GM12874 (cell line): Measurements from ENCODE around the gene ATXN7L1.

ENCODE experiments used
- TF ChIP-seq, protein P1 (sequence below): IDR thresholded peaks from 2 replicates; pipeline ENCODE4 v1.5.1; 2011; ENCODE audit warnings: low read depth, mild to moderate bottlenecking, control low read depth, low read length, moderate library complexity; ENCODE audit not compliant: insufficient read depth

The ATXN7L1 gene

GRCh38 chr7:105863876-105864275 lies 12.5 kb downstream of the ATXN7L1 start:
- TF ChIP-seq, protein P1, sequence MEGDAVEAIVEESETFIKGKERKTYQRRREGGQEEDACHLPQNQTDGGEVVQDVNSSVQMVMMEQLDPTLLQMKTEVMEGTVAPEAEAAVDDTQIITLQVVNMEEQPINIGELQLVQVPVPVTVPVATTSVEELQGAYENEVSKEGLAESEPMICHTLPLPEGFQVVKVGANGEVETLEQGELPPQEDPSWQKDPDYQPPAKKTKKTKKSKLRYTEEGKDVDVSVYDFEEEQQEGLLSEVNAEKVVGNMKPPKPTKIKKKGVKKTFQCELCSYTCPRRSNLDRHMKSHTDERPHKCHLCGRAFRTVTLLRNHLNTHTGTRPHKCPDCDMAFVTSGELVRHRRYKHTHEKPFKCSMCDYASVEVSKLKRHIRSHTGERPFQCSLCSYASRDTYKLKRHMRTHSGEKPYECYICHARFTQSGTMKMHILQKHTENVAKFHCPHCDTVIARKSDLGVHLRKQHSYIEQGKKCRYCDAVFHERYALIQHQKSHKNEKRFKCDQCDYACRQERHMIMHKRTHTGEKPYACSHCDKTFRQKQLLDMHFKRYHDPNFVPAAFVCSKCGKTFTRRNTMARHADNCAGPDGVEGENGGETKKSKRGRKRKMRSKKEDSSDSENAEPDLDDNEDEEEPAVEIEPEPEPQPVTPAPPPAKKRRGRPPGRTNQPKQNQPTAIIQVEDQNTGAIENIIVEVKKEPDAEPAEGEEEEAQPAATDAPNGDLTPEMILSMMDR: no peak

DNA sequence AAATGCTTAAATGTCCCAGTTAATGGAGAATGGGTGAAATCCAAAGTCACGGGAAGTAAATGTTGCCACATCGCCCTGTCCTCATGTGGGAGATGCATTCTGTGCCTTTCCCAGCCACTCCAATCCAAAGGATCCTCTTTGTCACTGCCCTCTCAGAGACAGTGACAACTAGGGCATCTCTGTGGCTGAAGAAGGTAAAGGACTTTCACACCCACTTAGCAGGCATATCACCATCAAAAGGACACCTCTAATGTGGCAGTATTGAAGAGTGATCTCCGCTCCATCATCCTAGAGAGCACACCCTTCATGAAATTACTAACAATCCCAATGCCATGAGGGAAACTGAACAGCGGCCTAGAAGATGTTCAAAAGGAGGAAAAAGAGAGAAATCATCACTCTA lies 13.6 kb downstream of the ATXN7L1 start:
- TF ChIP-seq, protein P1: no peak

- TF ChIP-seq, protein P1: no peak
Measured at GRCh38 chr7:105862276-105862675, 14.1 kb downstream of the ATXN7L1 start.

DNA sequence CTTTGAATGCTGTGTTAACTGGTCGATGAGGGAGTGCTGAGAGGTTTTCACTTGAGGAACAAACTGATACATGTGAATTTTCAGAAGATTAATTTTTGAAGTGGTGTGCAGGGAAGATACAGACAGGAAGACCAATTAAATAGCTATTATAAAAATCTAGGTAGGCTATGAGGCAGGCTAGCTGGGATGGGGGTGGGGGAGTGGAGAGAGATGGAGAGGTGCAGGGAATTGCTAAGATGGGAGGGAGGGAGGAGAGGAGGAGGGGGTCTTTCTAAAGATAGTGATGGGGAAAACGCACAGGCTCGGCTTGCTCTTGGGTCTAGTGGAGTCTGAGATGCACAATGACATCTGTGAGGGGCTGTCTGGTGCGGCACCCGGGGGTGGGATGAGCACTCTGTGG lies 15.2 kb downstream of the ATXN7L1 start:
- TF ChIP-seq, protein P1: no peak

DNA sequence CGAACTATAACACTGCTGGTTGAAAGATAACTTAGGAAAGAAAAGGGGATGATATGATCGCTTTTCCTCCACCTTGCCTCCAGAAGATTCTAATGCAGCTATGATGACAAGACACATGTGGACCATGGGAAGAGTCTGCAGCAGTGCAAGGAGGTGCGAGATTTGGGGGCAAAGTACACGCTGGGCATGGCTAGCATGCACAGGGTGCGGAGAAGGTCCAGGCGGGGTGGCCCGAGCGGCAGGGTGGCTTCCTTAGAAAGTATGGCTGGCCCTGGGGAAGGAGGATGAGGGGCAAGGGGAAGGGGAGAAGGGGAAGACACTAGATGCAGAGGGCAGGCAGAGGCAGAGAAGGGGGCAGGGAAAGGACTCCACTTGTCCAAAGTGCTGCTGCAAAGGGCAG lies 15.6 kb downstream of the ATXN7L1 start:
- TF ChIP-seq, protein P1: no peak

DNA sequence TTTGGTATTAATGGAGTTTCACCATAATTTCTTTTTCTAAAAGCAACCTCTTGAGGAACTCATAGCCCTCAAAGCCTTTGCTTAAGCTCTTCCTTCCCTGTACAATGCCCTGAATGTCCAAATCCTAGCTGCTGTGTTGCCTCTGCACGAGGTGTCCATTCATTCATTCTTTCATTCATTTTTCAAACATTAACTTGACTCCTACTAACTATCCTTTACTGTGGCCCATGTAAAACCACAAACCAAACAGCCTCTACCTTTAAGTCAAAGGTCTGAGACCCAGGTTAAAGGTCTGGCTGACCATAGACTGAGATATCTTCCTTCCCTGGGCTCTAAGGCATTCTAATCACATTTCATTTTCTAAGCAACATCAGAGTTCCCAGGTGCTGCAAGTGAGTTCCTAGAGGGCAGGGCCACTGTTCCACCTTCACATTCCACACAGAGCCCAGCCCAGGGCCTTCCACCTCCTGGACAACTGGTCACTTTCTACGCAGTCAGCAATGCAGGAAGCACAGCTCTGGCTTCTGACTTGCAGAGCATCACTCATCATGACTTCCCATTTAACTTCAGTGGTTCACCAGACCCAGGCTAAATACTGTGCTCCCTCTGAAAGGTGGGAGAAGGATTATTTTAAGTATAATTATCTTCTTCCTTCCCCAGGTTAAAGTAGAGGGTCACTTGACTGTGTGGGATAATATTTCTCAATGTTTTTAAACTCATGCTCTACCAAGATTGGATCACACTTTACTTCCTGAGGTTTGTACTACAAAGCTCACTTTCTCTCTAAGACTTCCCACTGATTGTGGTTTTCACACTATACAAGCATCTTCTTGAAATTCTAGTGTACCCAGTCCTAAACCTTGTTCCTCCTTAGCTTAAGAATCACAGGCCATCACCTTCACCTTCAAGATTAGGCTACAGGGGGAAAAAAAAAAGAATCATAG lies 19.1 kb downstream of the ATXN7L1 start:
- TF ChIP-seq, protein P1: no peak

DNA sequence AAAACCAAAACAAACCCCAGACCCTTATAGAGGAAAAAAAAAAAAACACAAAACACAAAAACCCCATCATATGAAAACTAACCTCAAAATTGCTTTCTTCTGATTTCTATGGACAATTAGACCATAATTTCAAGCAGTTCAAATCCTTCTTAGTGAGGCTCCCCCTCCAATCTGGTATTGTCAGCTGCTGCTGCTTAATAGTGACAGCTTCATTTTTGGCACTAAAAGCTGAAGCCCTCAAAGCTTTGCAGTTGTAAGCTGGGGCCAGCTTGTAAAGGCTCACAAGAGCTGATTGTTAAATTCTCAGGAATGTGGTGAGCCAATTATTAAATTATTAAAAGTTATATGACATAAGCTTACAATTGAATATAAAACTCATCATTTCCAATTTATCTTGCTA lies 21.9 kb downstream of the ATXN7L1 start:
- TF ChIP-seq, protein P1: no peak
